Activated T-helper 1 cell treated with Interleukin-2 at 50 U/mL for 16 hours (primary cell): Measurements from ENCODE around the gene TGFBI.
"Not testable (repeated sequence)": the region's sequence is repeated elsewhere in the genome, so short reads cannot be mapped to it uniquely, and the experiment has no call there.

ENCODE experiments used
- DNase-seq: peaks from one replicate; pipeline ENCODE4 v3.0.0-alpha.2; 2020; ENCODE audit warnings: low read depth

Gene TGFBI

GRCh38 chr5:136045026-136045425 is 16.2 kb downstream of the TGFBI start:
- not testable (repeated sequence) for DNase-seq

- no peak for DNase-seq
These were observed 17.5 kb downstream of the TGFBI start for GRCh38 chr5:136046246-136046645.

GRCh38 chr5:136047858-136048257 is 19.1 kb downstream of the TGFBI start:
- no peak for DNase-seq

GRCh38 chr5:136048966-136049365 is 20.2 kb downstream of the TGFBI start:
- DNase-seq, result no peak

- no peak for DNase-seq
These were observed 22.9 kb downstream of the TGFBI start for GRCh38 chr5:136051486-136052220.

GRCh38 chr5:136052692-136053335 is 24.0 kb downstream of the TGFBI start:
- DNase-seq, result no peak

GRCh38 chr5:136053336-136054141 is 24.8 kb downstream of the TGFBI start:
- no peak for DNase-seq

GRCh38 chr5:136054142-136055019 is 25.6 kb downstream of the TGFBI start:
- no peak for DNase-seq

GRCh38 chr5:136055612-136056309 is 27.0 kb downstream of the TGFBI start:
- no peak for DNase-seq

- no peak for DNase-seq
These were observed 27.5 kb downstream of the TGFBI start for GRCh38 chr5:136056336-136056735.

GRCh38 chr5:136056771-136057335 is 28.1 kb downstream of the TGFBI start:
- DNase-seq, result no peak

- no peak for DNase-seq
These were observed 28.7 kb downstream of the TGFBI start for GRCh38 chr5:136057401-136058038.

- no peak for DNase-seq
These were observed 29.5 kb downstream of the TGFBI start for GRCh38 chr5:136058039-136058971.

- no peak for DNase-seq
These were observed 30.2 kb downstream of the TGFBI start for GRCh38 chr5:136058972-136059354.

- no peak for DNase-seq
These were observed 32.2 kb downstream of the TGFBI start for GRCh38 chr5:136060963-136061362.

GRCh38 chr5:136061630-136062365 is 33.0 kb downstream of the TGFBI start:
- no peak for DNase-seq

GRCh38 chr5:136062366-136063274 is 33.8 kb downstream of the TGFBI start:
- no peak for DNase-seq
